ENCODE results near the gene APLNR. TPM values are rescaled to one million over a fixed set of nuclear protein-coding genes. Genes with fewer than 3 reads are reported as not detected.

Gene APLNR
- total and polyA plus RNA-seq, 2 of the 8 experiments (the other 6 are each of a cell fraction or from before 2014, with no cell fraction given), result 0.80 TPM; not detected in 1

DNA sequence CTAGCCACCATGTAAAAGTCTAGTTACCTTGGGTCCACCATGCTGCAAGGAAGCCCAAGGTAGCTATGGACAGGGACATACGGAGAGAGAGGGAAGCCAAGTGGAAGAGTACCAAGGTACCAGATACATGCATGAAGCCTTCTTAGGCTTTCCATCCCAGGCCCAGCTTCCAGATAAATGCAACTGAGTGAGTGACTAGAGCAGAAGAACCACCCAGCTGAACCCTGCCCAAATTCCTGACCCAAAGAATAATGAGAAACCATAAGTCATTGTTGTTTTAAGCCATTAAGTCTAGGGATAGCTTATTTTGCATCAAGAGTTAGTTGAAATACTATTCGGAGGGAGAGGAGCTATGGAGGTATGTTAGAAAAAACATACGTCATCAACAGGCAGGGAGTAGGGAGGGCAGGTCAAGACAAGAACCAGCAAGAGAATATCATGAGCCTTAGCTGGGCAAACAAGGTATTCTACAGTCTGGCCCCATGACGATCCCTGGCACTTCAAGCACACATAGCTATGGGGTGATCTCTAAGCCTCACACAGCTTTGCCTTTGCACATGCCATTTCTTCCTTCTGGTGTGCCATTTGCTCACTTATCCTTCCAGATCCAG, 36.5 kb upstream of the APLNR start:
- CTCF ChIA-PET (ENCODE audit: partially characterized antibody), result interaction anchor here (0.8 to 7.1 kb wide), 6 partner anchors 12 to 433 kb away, joined by 3 to 41 read pairs (median 5); no protein-coding TSS in a partner anchor
- Histone ChIP-seq H3K79me1 (ENCODE audit: low read depth, low read length) (no peaks in the 10 kb centered on the region), H3K79me2 (ENCODE audit: control insufficient read depth in 1 of 2, insufficient read depth in 2 of 2, low read length in 2 of 2) (no peaks in the 10 kb centered on the region), H2BK5ac (ENCODE audit: low read depth, low read length) (no peak overlapping the region), H2BK12ac (ENCODE audit: low read depth, low read length) (no peak overlapping the region), H2BK15ac (ENCODE audit: low read length) (no peak overlapping the region), H3K4me2 (ENCODE audit: insufficient read depth in 1 of 2, low read depth in 2 of 2, low read length in 2 of 2) (no peak overlapping the region), H4K8ac (ENCODE audit: extremely low read depth, insufficient read depth, low read length) (no peak overlapping the region), H3K9me3 (ENCODE audit: insufficient read depth in 2 of 2, low read depth in 1 of 2, low read length in 1 of 2) (peaks cover 0 to 4% of the 10 kb centered on the region in 2 experiments; a peak in 2 of 4 replicates), H3K4me1 (replicated peaks in 1 of 4; ENCODE audit: control insufficient read depth in 3 of 4, insufficient read depth in 4 of 4, low read length in 3 of 4) (peaks cover 2 to 8% (median 4%) of the 10 kb centered on the region in 4 experiments; a peak in 6 of 7 replicates), H4K5ac (ENCODE audit: insufficient read length, low read depth, low read length) (no peak overlapping the region), H3K36me3 (ENCODE audit: control insufficient read depth in 2 of 4, insufficient read depth in 4 of 4, low read length in 3 of 4) (no peaks in the 10 kb centered on the region), H2BK120ac (replicated peaks; ENCODE audit: low read depth, low read length) (no peak overlapping the region), H3K4me3 (ENCODE audit: extremely low read depth in 1 of 4, insufficient read depth in 2 of 4, low read depth in 3 of 4, low read length in 4 of 4) (no peak overlapping the region), H3K56ac (replicated peaks; ENCODE audit: insufficient read length, low read depth, low read length) (no peak overlapping the region), H3K23ac (ENCODE audit: insufficient read length) (no peak overlapping the region), H3K23me2 (ENCODE audit: low read depth, low read length) (no peaks in the 10 kb centered on the region; the same call in 1 of the 2 replicates), H3K14ac (ENCODE audit: insufficient read length) (no peak overlapping the region), H3K27ac (ENCODE audit: low read depth, low read length) (no peak overlapping the region), H2AFZ (ENCODE audit: low read length) (no peak overlapping the region), H3K18ac (ENCODE audit: extremely low read depth, low read length) (no peak overlapping the region), H3K4ac (replicated peaks; ENCODE audit: insufficient read length, low read depth, low read length) (no peak overlapping the region), H3K27me3 (replicated peaks in 1 of 4; ENCODE audit: control insufficient read depth in 3 of 4, extremely low read depth in 1 of 4, insufficient read depth in 3 of 4, low read length in 3 of 4) (peaks cover 0 to 2% (median 0%) of the 10 kb centered on the region in 4 experiments; a peak in 3 of 7 replicates), H4K20me1 (replicated peaks in 1 of 2; ENCODE audit: control insufficient read depth in 1 of 2, insufficient read depth in 2 of 2, low read length in 2 of 2) (no peaks in the 10 kb centered on the region), H4K91ac (replicated peaks; ENCODE audit: insufficient read length, low read length) (no peak overlapping the region), H2AK5ac (ENCODE audit: low read depth, low read length) (no peak overlapping the region), H2BK20ac (ENCODE audit: low read length) (no peak overlapping the region), H3K9ac (replicated peaks in 1 of 4; ENCODE audit: extremely low read depth in 1 of 4, low read depth in 3 of 4, low read length in 3 of 4) (no peak overlapping the region)
- WGBS, 2 experiments (ENCODE audit: extremely low coverage in 1 of 2, insufficient coverage in 1 of 2, insufficient read length in 1 of 2, insufficient replicate concordance in 2 of 2, low coverage in 1 of 2, low lambda C conversion rate in 2 of 2, missing lambda C conversion rate in 1 of 2), result 88% methylated on average over 4 of the region's 4 CpGs; no CpG with 5 or more reads in 1 of the 2 experiments
- FAIRE-seq (no peak), DNase-seq (ENCODE audit: low read depth in 1 of 2, low spot score in 2 of 2) (no peak)
- POLR2A ChIA-PET (ENCODE audit: partially characterized antibody), result interaction anchor here (1.7 kb wide), 1 partner anchor 9 kb away, joined by 4 read pairs; no protein-coding TSS in a partner anchor
- TF ChIP-seq POLR2AphosphoS5 (IDR thresholded peaks at IDR 0.05; ENCODE audit: low read depth, low read length), result no peak
